ENCODE results near the gene C9orf50.
"Not testable (repeated sequence)": the region's sequence is repeated elsewhere in the genome, so short reads cannot be mapped to it uniquely, and the experiment has no call there.

Gene C9orf50, protein sequence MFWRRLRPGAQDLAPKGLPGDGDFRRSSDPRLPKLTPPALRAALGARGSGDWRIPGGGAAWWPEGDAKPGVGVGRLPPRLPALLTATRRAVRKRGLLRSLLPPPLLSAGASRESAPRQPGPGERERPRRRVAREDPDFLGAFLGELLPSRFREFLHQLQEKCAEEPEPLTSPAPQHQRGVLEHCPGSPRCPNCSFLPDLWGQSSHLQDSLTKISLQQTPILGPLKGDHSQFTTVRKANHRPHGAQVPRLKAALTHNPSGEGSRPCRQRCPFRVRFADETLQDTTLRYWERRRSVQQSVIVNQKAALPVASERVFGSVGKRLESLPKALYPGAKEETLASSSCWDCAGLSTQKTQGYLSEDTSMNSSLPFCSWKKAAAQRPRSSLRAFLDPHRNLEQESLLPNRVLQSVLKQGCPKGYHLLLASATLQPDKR

DNA sequence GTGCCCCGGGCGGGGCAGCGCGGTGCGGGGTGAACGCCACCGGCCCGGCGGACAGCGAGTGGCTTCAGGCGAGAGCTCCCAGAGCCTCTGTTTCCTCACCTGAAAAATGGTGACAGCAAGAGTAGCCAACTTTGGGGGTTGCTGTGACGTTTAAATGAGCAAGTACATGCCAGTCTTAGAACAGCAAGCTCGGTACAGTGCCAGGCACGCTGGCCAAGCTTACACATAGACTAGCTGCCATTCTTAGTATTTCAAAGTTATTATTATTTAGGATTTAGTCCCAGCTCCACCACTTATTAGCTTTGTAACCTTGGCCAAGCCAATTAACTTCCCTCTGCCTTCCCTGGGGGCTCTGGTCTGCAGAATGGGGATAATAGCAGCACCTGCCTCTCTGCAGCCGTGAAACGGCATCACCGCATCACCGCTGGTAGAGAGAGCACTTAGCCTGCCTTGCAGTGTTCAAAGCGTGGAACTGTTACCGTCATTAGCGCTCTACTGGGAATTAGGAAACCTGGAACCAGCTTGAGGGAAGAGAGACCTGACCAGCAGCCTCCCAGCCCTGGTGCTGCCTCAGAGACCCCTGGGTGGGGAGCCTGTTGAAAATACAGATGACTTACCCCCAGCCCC is at the start of gene C9orf50:
C9orf50 (minus strand) TSS at position 433 of the 627 bp plus-strand sequence. CDS start 527 bp downstream, outside the sequence.
- no peak for DNase-seq (ENCODE audit: low spot score)

DNA sequence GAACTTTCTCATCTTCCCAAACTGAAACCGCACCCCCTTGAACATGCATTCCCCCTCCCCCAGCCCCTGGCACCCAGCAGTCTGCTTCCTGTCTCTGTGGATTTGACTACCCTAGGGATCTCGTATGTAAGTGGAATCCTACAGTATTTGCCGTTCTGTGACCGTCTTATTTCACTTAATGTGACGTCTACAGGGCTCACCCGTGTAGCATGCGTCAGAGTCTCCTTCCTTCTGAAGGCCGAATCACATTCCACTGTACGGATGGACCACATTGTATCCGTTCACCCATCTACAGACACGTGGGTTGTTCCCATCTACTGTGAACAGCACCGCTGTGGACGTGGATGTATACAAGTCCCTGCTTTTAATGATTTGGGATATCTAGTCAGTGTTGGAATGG is 49.0 kb upstream of the C9orf50 start:
- DNase-seq (ENCODE audit: low spot score) = no peak

DNA sequence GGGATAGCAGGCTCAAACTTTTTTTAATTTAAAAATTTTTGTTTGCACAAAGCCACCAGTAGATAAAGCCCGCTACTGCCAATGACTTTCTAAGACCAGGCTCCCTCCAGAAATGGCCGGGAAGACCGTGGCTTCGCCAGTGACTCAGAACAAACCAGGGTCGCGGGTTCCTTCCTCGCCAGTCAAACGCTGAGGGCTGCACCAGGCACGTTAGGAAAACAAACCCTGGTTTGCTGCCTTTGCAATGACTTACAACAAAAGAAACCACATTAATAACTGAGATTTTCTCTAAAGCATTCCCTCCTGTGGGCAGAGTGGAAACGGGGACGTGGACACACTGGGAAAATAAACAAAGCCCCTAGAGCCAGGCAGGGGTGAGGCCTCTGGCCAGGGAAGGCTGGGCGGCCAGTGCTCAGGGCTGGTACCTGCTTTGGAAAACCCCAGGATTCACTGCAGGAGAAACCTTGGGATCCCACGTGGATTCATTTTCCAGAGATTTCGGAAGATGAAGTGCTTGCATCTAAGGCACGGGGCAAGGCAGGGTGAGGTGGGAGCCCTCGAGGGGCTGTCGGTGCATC is 48.3 kb upstream of the C9orf50 start:
- no peak for DNase-seq (ENCODE audit: low spot score)

- no peak for DNase-seq (ENCODE audit: low spot score)
Measured at GRCh38 chr9:129667850-129668249, 46.9 kb upstream of the C9orf50 start.

DNA sequence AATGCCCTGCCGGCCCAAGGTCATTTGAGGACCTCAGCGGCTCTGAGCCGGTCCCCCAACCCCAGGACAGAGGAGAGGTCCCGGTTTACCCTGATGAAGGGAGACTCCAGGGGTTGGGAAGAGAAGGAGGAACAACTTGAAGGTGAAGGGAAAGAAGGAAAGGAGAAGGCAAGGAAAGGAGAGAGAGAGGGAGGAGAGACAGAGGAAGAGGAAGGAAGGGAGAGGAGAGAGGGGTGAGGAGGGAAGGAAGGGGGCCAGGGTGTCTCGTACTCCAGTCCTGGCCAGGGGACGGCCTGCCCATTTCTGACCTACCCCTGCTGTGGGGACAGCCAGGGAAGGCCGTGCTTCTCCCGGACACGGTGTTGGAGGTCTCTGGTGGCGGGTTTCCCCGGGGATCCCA is 46.5 kb upstream of the C9orf50 start:
- no peak for DNase-seq (ENCODE audit: low spot score)

DNA sequence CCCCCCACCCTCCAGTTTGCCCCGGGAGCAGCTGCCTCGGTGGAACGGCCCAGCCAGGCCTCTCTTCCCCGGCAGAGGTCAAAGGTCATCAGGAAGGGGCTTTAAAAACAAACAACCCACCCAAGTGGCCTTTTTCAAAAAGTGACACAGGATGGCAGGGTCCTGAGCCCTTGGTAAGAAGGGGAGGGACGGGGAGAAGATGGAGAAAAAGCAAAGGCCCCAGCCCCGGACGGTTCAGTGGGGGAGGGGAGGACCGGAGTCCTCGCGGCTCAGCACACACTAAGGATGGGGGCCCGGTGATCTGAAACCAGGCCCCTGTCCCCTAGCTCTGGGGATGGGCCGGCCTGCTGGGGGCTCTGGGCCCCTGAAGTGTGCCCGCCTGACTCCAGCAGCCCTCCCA is 45.7 kb upstream of the C9orf50 start:
- DNase-seq (ENCODE audit: low spot score) = no peak

DNA sequence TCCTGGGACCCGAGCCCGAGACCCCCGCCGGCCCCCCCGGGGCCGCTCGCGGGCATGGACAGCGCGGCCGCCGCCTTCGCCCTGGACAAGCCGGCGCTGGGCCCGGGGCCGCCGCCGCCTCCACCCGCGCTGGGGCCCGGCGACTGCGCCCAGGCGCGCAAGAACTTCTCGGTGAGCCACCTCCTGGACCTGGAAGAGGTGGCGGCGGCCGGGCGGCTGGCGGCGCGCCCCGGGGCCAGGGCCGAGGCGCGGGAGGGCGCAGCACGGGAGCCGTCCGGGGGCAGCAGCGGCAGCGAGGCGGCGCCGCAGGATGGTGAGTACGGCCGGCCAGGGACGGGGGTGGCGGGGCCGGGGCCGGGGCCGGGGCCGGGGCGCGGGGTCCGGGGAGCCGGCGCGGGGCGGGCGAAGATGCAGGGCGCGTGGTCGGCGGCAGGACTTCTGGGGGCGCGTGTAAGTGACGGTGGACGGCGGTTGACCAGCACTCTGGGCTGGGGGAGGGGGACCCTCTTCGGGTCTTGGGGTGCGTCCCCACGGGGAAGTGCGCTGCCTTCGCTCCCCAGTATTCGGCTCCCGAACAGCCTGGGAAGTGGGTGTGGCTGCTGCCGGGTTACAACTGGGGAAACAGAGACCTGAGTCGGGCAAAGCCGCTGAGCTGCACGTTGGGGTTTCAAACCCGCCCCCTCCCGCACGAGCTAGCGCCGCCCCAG is 45.1 kb upstream of the C9orf50 start:
- no peak for DNase-seq (ENCODE audit: low spot score)

GRCh38 chr9:129665389-129665775 is 44.5 kb upstream of the C9orf50 start, which contains the start of gene PRRX2:
Gene PRRX2, plus strand, starts transcription at chr9:129665647. Its CDS starts 221 bp downstream, at chr9:129665868.
- no peak for DNase-seq (ENCODE audit: low spot score)

GRCh38 chr9:129664746-129665388 is 44.0 kb upstream of the C9orf50 start:
- no peak for DNase-seq (ENCODE audit: low spot score)

GRCh38 chr9:129662239-129662638 is 41.3 kb upstream of the C9orf50 start:
- not testable (repeated sequence) for DNase-seq (ENCODE audit: low spot score)

- DNase-seq (ENCODE audit: low spot score) = no peak
Measured at GRCh38 chr9:129661029-129661428, 40.1 kb upstream of the C9orf50 start.

DNA sequence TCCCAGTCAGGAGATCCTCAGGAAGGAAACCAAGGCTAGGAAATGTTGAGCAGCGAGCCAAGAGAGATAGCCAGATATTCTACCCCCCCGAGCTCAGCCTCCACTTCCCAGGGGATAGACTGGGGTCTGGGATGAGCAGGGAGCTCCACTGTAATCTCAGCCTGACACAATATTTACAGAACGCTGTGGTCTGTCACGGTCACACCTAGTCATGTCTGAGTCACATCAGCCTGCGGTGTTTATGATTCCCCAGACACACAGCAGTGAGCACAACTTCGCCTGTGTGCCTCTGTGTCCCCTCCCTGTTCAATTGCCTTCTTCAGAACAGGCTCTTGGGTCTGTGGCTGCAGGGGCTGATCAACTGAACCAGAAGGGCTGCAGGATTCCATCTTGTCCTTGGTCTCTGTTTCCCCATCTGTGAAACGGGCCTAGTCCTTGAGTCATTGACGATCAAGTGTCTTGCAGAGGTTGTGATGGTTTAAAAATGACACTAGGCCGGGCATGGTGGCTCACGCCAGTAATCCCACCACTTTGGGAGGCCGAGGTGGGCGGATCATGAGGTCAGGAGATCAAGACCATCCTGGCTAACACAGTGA is 36.0 kb upstream of the C9orf50 start:
- no peak for DNase-seq (ENCODE audit: low spot score)

- no peak for DNase-seq (ENCODE audit: low spot score)
Measured at GRCh38 chr9:129655696-129656095, 34.8 kb upstream of the C9orf50 start.

GRCh38 chr9:129655154-129655553 is 34.3 kb upstream of the C9orf50 start:
- DNase-seq (ENCODE audit: low spot score) = no peak

DNA sequence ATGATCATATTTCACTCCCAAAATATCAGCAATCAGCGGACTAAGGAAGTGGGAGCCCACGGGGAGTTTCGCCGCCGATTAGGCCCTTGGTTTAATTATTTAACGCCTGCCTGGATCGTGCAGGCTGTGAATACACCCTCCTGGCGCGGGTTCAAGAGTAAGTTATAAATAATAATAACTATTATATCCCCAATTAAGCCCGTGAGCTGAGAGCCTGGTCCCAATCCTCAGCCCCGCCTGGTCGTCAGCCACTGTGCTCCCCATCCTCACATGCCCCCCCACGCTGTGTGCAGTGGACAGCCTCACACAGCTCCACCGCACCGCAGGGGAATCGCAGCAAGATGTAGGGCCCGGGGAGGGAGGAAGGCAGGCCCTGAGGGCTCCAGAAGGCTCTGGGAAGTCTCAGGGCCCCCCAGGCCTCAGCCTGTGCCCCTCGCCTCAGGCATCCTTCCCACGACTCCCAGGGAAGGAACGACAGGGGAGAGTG is 33.7 kb upstream of the C9orf50 start:
- no peak for DNase-seq (ENCODE audit: low spot score)

- no peak for DNase-seq (ENCODE audit: low spot score)
Measured at GRCh38 chr9:129653823-129654553, 33.1 kb upstream of the C9orf50 start.

DNA sequence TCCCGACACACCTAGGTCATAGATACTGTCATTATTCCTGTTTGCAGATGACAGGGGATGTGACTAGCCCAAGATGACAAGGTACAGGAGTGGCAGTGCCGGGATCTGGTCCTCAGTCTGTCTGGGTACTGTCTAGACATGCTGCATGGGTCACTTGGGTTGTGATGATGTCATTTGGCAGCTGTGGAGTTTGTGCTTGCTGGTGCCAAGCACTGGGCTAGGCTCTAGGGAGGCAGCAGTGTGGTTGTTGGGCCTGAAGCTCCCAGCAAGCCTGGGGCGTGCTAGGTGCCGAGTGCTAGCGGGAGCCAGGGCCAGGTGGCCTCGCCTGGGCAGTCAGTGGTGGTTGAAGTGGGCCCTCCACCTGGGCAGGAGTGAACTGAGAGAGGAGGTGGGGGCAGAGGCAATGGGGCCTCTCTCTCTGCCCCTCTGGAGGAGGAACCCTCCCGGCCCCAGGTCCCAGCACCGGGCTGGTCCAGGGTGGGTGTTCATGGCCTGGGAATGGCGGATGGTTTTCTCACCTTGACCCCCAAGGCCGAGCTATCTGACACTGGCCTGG is 29.9 kb upstream of the C9orf50 start:
- no peak for DNase-seq (ENCODE audit: low spot score)

- no peak for DNase-seq (ENCODE audit: low spot score)
Measured at GRCh38 chr9:129649726-129650679, 29.1 kb upstream of the C9orf50 start.

DNA sequence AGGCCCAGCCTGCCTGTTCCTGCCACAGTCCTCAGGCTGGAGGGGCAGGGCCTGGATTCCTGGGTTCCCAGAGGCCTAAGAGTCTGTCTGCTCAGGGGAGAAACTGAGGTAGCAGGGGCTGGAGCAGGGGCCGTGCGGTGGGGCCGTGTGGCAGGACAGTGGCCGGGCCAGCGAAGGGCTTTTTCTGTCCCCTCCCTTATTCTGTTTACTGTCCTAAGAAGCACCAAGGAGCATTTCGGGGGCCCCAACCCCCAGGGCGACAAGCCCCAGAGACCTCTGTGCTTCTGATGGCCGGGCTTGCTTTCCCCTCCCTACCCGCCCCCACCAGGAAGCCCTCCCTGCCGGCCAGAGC is 27.8 kb upstream of the C9orf50 start:
- DNase-seq (ENCODE audit: low spot score) = no peak

Data from NAMALWA (cell line).